22Rv1 (cell line): Measurements from ENCODE around the gene RANBP17.

Source experiments
- ZFX ChIP-seq: fragments of 450-650 bp; IDR thresholded peaks from 2 replicates; pipeline ENCODE4 v1.6.1; 2017; ENCODE audit warnings: antibody characterized with exemption, borderline replicate concordance
- TF ChIP-seq, protein P1 (sequence below): fragments of 450-650 bp; IDR thresholded peaks from 2 replicates; pipeline ENCODE4 v1.5.1; 2017; ENCODE audit warnings: mild to moderate bottlenecking

DNA sequence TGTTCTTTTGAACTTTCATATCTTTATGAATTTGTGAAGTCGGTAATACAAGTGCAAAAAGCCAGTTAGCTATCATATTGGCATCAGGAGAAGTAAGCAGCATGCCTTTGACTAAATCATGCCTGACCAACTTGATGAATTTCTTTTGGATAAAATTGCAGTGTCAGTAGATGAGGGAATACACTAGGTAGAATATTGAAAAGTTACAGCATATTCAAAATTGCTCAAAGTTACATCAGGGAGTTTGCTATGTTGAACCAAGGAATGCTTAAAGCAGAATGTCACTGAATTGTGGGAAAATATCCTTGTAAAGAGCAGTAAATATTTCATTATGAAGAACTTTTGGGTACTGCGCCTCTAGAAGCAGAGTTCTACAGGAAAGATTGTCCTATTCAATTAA, 360.1 kb downstream of the RANBP17 start:
- TF ChIP-seq, protein P1, sequence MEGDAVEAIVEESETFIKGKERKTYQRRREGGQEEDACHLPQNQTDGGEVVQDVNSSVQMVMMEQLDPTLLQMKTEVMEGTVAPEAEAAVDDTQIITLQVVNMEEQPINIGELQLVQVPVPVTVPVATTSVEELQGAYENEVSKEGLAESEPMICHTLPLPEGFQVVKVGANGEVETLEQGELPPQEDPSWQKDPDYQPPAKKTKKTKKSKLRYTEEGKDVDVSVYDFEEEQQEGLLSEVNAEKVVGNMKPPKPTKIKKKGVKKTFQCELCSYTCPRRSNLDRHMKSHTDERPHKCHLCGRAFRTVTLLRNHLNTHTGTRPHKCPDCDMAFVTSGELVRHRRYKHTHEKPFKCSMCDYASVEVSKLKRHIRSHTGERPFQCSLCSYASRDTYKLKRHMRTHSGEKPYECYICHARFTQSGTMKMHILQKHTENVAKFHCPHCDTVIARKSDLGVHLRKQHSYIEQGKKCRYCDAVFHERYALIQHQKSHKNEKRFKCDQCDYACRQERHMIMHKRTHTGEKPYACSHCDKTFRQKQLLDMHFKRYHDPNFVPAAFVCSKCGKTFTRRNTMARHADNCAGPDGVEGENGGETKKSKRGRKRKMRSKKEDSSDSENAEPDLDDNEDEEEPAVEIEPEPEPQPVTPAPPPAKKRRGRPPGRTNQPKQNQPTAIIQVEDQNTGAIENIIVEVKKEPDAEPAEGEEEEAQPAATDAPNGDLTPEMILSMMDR: no peak
- TF ChIP-seq ZFX: no peak
